ENCODE data around the gene CXADR.
"Not testable (repeated sequence)": the region's sequence is repeated elsewhere in the genome, so short reads cannot be mapped to it uniquely, and the experiment has no call there.

The CXADR gene

GRCh38 chr21:17506951-17507350 lies 5.9 kb upstream of the CXADR start:
- DNase-seq: no peak

GRCh38 chr21:17507591-17507990 lies 5.3 kb upstream of the CXADR start:
- DNase-seq: no peak

GRCh38 chr21:17513214-17514123 lies 626 bp downstream of the CXADR start:
- peak; percentile 22 for DNase-seq

- DNase-seq: no peak
Measured at GRCh38 chr21:17514124-17514845, 1.4 kb downstream of the CXADR start.

GRCh38 chr21:17517008-17517407 lies 4.2 kb downstream of the CXADR start:
- not testable (repeated sequence) for DNase-seq

- no peak for DNase-seq
Measured at GRCh38 chr21:17519208-17519738, 6.4 kb downstream of the CXADR start.

GRCh38 chr21:17519965-17520609 lies 7.2 kb downstream of the CXADR start:
- DNase-seq: no peak

- DNase-seq: no peak
Measured at GRCh38 chr21:17523007-17523451, 10.2 kb downstream of the CXADR start.

- DNase-seq: not testable (repeated sequence)
Measured at GRCh38 chr21:17523979-17524494, 11.2 kb downstream of the CXADR start.

- no peak for DNase-seq
Measured at GRCh38 chr21:17524635-17525034, 11.8 kb downstream of the CXADR start.

GRCh38 chr21:17526776-17527175 lies 13.9 kb downstream of the CXADR start:
- DNase-seq: no peak

GRCh38 chr21:17527240-17527639 lies 14.4 kb downstream of the CXADR start:
- DNase-seq: no peak

- DNase-seq: no peak
Measured at GRCh38 chr21:17527711-17528110, 14.9 kb downstream of the CXADR start.

GRCh38 chr21:17529648-17530047 lies 16.8 kb downstream of the CXADR start:
- no peak for DNase-seq

GRCh38 chr21:17532292-17532691 lies 19.4 kb downstream of the CXADR start:
- DNase-seq: no peak

- DNase-seq: no peak
Measured at GRCh38 chr21:17536381-17536780, 23.5 kb downstream of the CXADR start.

GRCh38 chr21:17537299-17537698 lies 24.5 kb downstream of the CXADR start:
- DNase-seq: no peak

GRCh38 chr21:17538576-17538975 lies 25.7 kb downstream of the CXADR start:
- DNase-seq: no peak

GRCh38 chr21:17539323-17539722 lies 26.5 kb downstream of the CXADR start:
- no peak for DNase-seq

GRCh38 chr21:17539743-17540341 lies 27.0 kb downstream of the CXADR start:
- DNase-seq: no peak

- DNase-seq: no peak
Measured at GRCh38 chr21:17540530-17540929, 27.7 kb downstream of the CXADR start.

GRCh38 chr21:17542371-17543011 lies 29.6 kb downstream of the CXADR start:
- no peak for DNase-seq

Data from activated CD4-positive, alpha-beta T cell treated with anti-CD3 and anti-CD28 coated beads, Interleukin-10, Interleukin-2, amounts not matched to agents 100 ng/mL and 50 ng/mL, durations not matched to agents 16 hours and 8 hours (primary cell).